Measurements from ENCODE around the gene SCFD2. TPM values are rescaled to one million over a fixed set of nuclear protein-coding genes. Genes with fewer than 3 reads are reported as not detected.

SCFD2 gene
- 10 to 100 TPM; 19.1 to 19.6 TPM for total RNA-seq

GRCh38 chr4:53365486-53366300, at the start of gene SCFD2:
Gene SCFD2, minus strand, starts transcription at chr4:53366061.

GRCh38 chr4:53377319-53378170, 11.7 kb upstream of the SCFD2 start, which contains the start of gene FIP1L1:
Gene FIP1L1, plus strand, starts transcription at chr4:53377641. Its CDS starts 198 bp downstream, at chr4:53377839.

DNA sequence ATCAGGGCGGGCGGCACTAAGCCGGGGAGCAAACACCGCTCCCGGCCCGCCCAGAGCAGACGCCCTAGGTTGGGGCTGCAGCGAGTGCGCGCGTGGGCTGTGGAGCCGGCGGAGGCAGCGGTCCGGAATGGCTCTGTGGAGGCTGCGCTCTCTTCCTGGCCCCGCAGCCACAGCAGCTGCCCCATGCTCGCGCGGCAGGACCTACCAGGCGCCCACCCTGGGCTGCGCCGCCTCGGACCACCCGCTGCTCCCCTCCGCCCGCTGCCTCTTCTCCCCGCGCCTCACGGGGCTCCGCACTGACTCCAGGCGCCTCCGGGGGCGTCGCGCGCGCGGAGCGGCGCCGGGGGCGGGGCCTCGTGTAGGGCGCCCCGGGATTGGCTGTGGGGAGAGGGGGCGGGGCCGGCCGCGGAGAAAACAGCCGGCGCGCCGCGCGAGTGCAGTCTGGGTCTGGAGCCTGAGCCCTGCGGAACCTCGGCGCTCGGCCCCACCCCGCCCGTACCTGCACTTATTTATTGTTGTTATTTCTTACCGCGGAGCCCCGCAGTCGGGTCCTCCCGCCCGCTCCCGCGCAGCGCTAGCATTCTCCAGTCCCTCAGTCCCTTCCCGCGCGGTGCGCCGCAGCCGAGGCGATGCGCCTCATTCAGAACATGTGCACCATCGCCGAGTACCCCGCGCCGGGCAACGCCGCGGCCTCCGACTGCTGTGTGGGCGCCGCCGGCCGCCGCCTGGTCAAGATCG, 503.8 kb downstream of the SCFD2 start, which contains the start of gene RASL11B:
TSS of gene RASL11B (plus strand) at position 439 of the 738 bp plus-strand sequence. CDS start at position 630, 191 bp downstream.

Other genes starting within 250 kb of the SCFD2 start
- 10 to 100 TPM; 77.6 to 83.6 TPM for gene FIP1L1, start 11.6 kb upstream of the SCFD2 start, total RNA-seq
- gene LNX1, start 225.4 kb upstream of the SCFD2 start, total RNA-seq, result not detected

Data from activated naive CD4-positive, alpha-beta T cell treated with anti-CD3 and anti-CD28 coated beads, Interleukin-2, amount 10 ng/mL, durations not matched to agents 5 hours and 36 hours (primary cell).